Calu3 (cell line): ENCODE results near the gene PALS1. TPM values are rescaled to one million over a fixed set of nuclear protein-coding genes. Genes with fewer than 3 reads are reported as not detected.
A peak's percentile ranks its signal among the peaks of the same experiment; 100 is the strongest.

ENCODE experiments used
- Bru-seq: library from RNA; stranded (reverse); fragments of 400-500 nt; gene quantifications from one replicate; lab custom pipeline; 2021; lab: Mats Ljungman, UMichigan
- BruChase-seq, 2 experiments: library from RNA; stranded (reverse); fragments of 400-500 nt; gene quantifications; one replicate each; lab custom pipeline; 2021; lab: Mats Ljungman, UMichigan
- BruUV-seq: library from RNA; stranded (reverse); fragments of 400-500 nt; replicated peaks from 2 replicates; lab custom pipeline; 2021; lab: Mats Ljungman, UMichigan
- CTCF ChIA-PET: fragments of 300-600 bp; sonication (Branson Sonifier 250); formaldehyde crosslinking; loops from one replicate; lab custom pipeline; 2022; ENCODE audit warnings: antibody characterized with exemption; lab: Charles Lee
- DNase-seq: peaks from one replicate; pipeline ENCODE4 v3.0.0; 2022
- H3K27ac Mint-ChIP-seq: one replicate; pipeline ENCODE4 v1.8.0; 2022; ENCODE audit warnings: mixed read lengths; ENCODE audit not compliant: unreplicated experiment
- H3K27me3 Mint-ChIP-seq: one replicate; pipeline ENCODE4 v1.8.0; 2022; ENCODE audit warnings: mixed read lengths; ENCODE audit not compliant: unreplicated experiment
- H3K36me3 Mint-ChIP-seq: one replicate; pipeline ENCODE4 v1.8.0; 2022; ENCODE audit warnings: mild to moderate bottlenecking, moderate library complexity, mixed read lengths; ENCODE audit not compliant: insufficient read depth, unreplicated experiment
- H3K4me1 Mint-ChIP-seq: one replicate; pipeline ENCODE4 v1.8.0; 2022; ENCODE audit warnings: mild to moderate bottlenecking, low read depth, mixed read lengths; ENCODE audit not compliant: unreplicated experiment
- H3K4me3 Mint-ChIP-seq: one replicate; pipeline ENCODE4 v1.8.0; 2022; ENCODE audit warnings: mild to moderate bottlenecking, low read depth, moderate library complexity, mixed read lengths; ENCODE audit not compliant: unreplicated experiment
- H3K9me3 Mint-ChIP-seq: one replicate; pipeline ENCODE4 v1.8.0; 2022; ENCODE audit warnings: low read depth, mixed read lengths; ENCODE audit not compliant: unreplicated experiment
- intact Hi-C: fragments of 100-400 bp; cut with micrococcal nuclease; formaldehyde crosslinking; loops from one replicate; pipeline ENCODE4 v1.10.0; 2022; ENCODE audit not compliant: unreplicated experiment
- long read RNA-seq: library from polyadenylated mRNA; stranded (forward); transcript quantifications from one replicate; pipeline ENCODE4 v2.0.0, GENCODE V29; 2022
- total RNA-seq: library from RNA; stranded (reverse); gene quantifications from 2 replicates; pipeline ENCODE4 v1.2.3, GENCODE V29; 2022
- TF ChIP-seq, protein P1 (sequence below): fragments of 200-600 bp; IDR thresholded peaks from one replicate; pipeline ENCODE4 v1.8.0; 2022; ENCODE audit warnings: antibody characterized with exemption; ENCODE audit not compliant: unreplicated experiment

Gene PALS1
- total RNA-seq (35.0 and 40.4 TPM in 2 replicates), Bru-seq, nascent RNA (percentile 88 among the genes with signal in this experiment), BruChase-seq, experiment 1, labeled RNA remaining after a 6-hour chase (percentile 79 among the genes with signal in this experiment), BruChase-seq, experiment 2, labeled RNA remaining after a 2-hour chase (percentile 84 among the genes with signal in this experiment)
- long read RNA-seq, full-length matches to known transcripts, result 9 of 39 reads
- long read RNA-seq, partial matches to known transcripts, result 1 of 39 reads
- long read RNA-seq, other reads (novel, unspliced or antisense), result 29 of 39 reads

DNA sequence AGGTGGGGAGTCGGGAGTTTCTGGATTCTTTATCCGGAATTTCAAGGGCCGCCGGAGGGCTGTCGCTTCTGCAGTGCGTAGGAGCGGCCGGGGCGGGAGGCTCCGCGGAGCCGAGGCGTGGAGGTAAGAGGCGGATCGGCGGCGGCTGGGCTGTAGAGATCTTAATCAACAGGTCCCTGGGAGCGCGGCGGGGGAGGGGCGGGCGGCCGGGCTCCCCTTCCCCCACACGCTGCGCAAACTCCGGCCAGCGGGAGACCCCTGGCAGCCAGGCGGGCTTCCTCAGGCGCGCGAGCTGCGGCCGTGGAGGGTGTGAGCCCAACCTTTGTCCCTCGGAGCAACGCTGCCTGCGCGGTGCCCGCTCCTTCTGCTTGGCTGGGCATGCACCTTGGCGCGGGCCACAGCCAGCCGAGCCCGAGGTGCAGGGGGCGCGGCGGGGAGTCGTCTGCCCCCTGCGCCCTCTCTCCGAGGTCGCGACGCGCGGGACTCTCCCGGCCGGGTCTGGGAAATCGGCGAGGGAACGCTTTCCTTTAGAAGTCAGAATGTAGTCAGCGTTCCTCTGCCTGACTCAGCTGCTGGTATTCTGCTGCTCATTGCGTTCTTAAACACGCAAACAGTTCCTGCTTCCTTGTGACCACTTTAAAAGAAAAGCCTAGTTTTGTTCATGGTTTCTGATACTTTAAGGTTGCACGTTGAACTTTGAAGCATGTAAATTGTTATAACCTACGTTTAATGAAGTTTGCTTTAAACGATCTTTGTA is at the start of gene PALS1:
TSS of gene PALS1 (plus strand) at position 25 of the 757 bp plus-strand sequence. CDS start 37,736 bp downstream, outside the sequence.
- Mint-ChIP-seq H3K9me3 (no peaks in the 10 kb centered on the region), H3K36me3 (peaks cover 37% of the 10 kb centered on the region), H3K27me3 (no peaks in the 10 kb centered on the region), H3K27ac (peak within 1 kb of the TSS; percentile 63), H3K4me1 (peaks cover 21% of the 10 kb centered on the region), H3K4me3 (peak within 1 kb of the TSS; percentile 73)
- intact Hi-C loops, result loop anchor here (2.0 to 5.0 kb wide), 2 partner anchors 55 to 74 kb away; no protein-coding TSS in a partner anchor
- CTCF ChIA-PET, result interaction anchor here (0.6 to 1.5 kb wide), 3 partner anchors 9 to 104 kb away, joined by 3 to 4 read pairs (median 3); no protein-coding TSS in a partner anchor
- DNase-seq, result peak; percentile 49
- TF ChIP-seq, protein P1, sequence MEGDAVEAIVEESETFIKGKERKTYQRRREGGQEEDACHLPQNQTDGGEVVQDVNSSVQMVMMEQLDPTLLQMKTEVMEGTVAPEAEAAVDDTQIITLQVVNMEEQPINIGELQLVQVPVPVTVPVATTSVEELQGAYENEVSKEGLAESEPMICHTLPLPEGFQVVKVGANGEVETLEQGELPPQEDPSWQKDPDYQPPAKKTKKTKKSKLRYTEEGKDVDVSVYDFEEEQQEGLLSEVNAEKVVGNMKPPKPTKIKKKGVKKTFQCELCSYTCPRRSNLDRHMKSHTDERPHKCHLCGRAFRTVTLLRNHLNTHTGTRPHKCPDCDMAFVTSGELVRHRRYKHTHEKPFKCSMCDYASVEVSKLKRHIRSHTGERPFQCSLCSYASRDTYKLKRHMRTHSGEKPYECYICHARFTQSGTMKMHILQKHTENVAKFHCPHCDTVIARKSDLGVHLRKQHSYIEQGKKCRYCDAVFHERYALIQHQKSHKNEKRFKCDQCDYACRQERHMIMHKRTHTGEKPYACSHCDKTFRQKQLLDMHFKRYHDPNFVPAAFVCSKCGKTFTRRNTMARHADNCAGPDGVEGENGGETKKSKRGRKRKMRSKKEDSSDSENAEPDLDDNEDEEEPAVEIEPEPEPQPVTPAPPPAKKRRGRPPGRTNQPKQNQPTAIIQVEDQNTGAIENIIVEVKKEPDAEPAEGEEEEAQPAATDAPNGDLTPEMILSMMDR, result no peak
- no TSS peak for BruUV-seq

DNA sequence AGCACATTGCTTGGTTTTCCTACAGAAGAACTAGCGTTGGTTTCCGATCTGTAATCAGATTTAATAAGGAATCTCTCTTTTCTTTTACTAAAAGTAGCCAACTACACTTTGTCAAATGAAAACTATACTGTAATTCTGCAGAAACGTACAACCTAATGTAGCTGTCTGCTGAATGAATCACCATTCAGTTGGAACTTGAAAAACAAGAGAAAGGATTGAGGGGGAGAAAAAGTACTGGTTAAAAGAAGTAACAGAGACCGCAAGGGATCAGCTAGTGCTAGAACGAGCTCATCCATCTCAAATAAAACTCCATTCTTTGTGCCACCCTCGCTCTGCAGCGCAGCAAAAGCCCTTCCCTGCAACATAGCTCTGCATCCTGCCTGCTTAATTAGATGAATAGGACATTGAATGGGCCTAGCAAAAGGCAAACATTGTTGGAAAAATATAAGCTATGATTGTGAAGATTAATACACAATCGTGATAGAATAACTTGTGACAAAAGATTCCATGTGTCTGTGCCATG is 49.4 kb upstream of the PALS1 start:
- TF ChIP-seq, protein P1, result no peak
- DNase-seq, result no peak
- intact Hi-C loops, result no loop called here
- Mint-ChIP-seq H3K27ac (no peak overlapping the region), H3K9me3 (no peaks in the 10 kb centered on the region), H3K4me3 (no peak overlapping the region), H3K4me1 (no peaks in the 10 kb centered on the region), H3K36me3 (no peaks in the 10 kb centered on the region), H3K27me3 (no peaks in the 10 kb centered on the region)
- no TSS peak for BruUV-seq
- CTCF ChIA-PET, result interaction anchor here (1.1 kb wide), 1 partner anchor 44 kb away, joined by 3 read pairs; no protein-coding TSS in a partner anchor

- no peak overlapping the region for H3K27ac Mint-ChIP-seq
- no peaks in the 10 kb centered on the region for H3K4me1 Mint-ChIP-seq
- H3K9me3 Mint-ChIP-seq, result no peaks in the 10 kb centered on the region
- no peaks in the 10 kb centered on the region for H3K27me3 Mint-ChIP-seq
- TF ChIP-seq, protein P1, result no peak
- CTCF ChIA-PET, result interaction anchor here (0.8 to 1.1 kb wide), 2 partner anchors 43 to 543 kb away, joined by 3 read pairs; no protein-coding TSS in a partner anchor
- no peak for DNase-seq
- no TSS peak for BruUV-seq
- H3K36me3 Mint-ChIP-seq, result no peaks in the 10 kb centered on the region
- intact Hi-C loops, result no loop called here
- H3K4me3 Mint-ChIP-seq, result no peak overlapping the region
These were observed 48.9 kb upstream of the PALS1 start for GRCh38 chr14:67192366-67192765.

DNA sequence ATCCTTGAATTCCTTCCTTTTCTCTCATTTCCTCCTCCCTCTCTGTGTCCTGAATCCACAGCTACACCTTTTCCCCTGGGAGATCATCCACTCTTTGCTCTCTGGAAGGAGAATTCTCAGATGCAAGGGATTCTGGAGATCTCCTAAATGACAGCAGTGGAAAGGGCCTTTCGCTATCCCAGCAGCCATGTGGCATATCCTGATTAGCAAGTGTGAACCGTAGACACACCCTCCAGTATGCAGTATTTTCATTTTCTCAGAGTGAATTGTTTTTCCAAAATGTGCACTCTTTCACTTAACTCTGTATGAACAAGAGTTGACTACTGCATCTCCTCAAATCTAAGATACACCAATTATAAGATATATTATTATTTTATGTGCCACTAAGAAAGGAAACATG is 46.0 kb upstream of the PALS1 start:
- DNase-seq, result no peak
- TF ChIP-seq, protein P1, result no peak
- Mint-ChIP-seq H3K27me3 (no peaks in the 10 kb centered on the region), H3K9me3 (no peaks in the 10 kb centered on the region), H3K4me3 (no peak overlapping the region), H3K27ac (no peak overlapping the region), H3K4me1 (no peaks in the 10 kb centered on the region), H3K36me3 (no peaks in the 10 kb centered on the region)
- intact Hi-C loops, result no loop called here
- no TSS peak for BruUV-seq
- CTCF ChIA-PET, result interaction anchor here (1.5 kb wide), 1 partner anchor 8 kb away, joined by 7 read pairs; no protein-coding TSS in a partner anchor
